ENCODE data around the gene CCDC182.

CCDC182 gene

GRCh38 chr17:57745242-57745641 is at the start of gene CCDC182:
CCDC182 (minus strand) TSS chr17:57745299; CDS start chr17:57745272, 27 bp downstream.
- Histone ChIP-seq H3K36me3 (ENCODE audit: low read depth) (no peaks in the 10 kb centered on the region), H3K9me3 (ENCODE audit: severe bottlenecking) (no peaks in the 10 kb centered on the region), H3K27me3 (ENCODE audit: insufficient read depth, poor library complexity, severe bottlenecking) (peaks cover 12% of the 10 kb centered on the region), H3K4me1 (ENCODE audit: insufficient read depth, poor library complexity, severe bottlenecking) (no peaks in the 10 kb centered on the region), H3K27ac (ENCODE audit: poor library complexity, severe bottlenecking) (no peak within 1 kb of the TSS), H3K4me3 (ENCODE audit: severe bottlenecking) (no peak within 1 kb of the TSS)
- no peak for ATAC-seq (ENCODE audit: low read depth)
- no peak for DNase-seq (ENCODE audit: low spot score)
- TF ChIP-seq CTCF (IDR thresholded peaks at IDR 0.05; ENCODE audit: poor library complexity, severe bottlenecking), result no peak

- TF ChIP-seq CTCF (IDR thresholded peaks at IDR 0.05; ENCODE audit: poor library complexity, severe bottlenecking), result no peak
- Histone ChIP-seq H3K36me3 (ENCODE audit: low read depth) (no peaks in the 10 kb centered on the region), H3K4me3 (ENCODE audit: severe bottlenecking) (no peak overlapping the region), H3K27me3 (ENCODE audit: insufficient read depth, poor library complexity, severe bottlenecking) (peaks cover 10% of the 10 kb centered on the region), H3K9me3 (ENCODE audit: severe bottlenecking) (peaks cover 5% of the 10 kb centered on the region), H3K27ac (ENCODE audit: poor library complexity, severe bottlenecking) (no peak overlapping the region), H3K4me1 (ENCODE audit: insufficient read depth, poor library complexity, severe bottlenecking) (no peaks in the 10 kb centered on the region)
- no peak for ATAC-seq (ENCODE audit: low read depth)
- DNase-seq (ENCODE audit: low spot score), result no peak
Measured at GRCh38 chr17:57794841-57795240, 49.7 kb upstream of the CCDC182 start.

DNA sequence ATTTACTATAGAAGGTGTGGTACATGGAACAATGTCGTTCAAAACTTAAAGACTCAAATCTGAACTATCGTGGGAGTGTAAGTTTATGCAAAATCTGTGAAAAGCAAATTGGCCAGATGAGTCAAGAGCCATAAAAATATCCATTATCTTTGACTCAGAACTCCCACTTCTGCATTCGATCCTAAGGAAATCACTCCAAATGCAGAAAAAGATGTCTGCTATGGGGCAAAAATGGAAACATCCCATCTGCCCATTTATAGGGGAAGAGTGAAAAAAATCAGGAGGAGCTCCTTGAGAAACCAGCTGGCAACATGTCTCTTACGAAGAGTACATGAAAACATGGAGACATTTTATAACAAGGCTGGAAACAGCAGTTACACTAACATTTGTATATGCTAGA is 43.6 kb upstream of the CCDC182 start:
- Histone ChIP-seq H3K9me3 (ENCODE audit: severe bottlenecking) (peaks cover 3% of the 10 kb centered on the region), H3K4me3 (ENCODE audit: severe bottlenecking) (no peak overlapping the region), H3K27me3 (ENCODE audit: insufficient read depth, poor library complexity, severe bottlenecking) (peaks cover 19% of the 10 kb centered on the region), H3K4me1 (ENCODE audit: insufficient read depth, poor library complexity, severe bottlenecking) (no peaks in the 10 kb centered on the region), H3K36me3 (ENCODE audit: low read depth) (no peaks in the 10 kb centered on the region), H3K27ac (ENCODE audit: poor library complexity, severe bottlenecking) (no peak overlapping the region)
- TF ChIP-seq CTCF (IDR thresholded peaks at IDR 0.05; ENCODE audit: poor library complexity, severe bottlenecking), result no peak
- no peak for DNase-seq (ENCODE audit: low spot score)
- ATAC-seq (ENCODE audit: low read depth), result no peak

GRCh38 chr17:57785022-57785421 is 39.9 kb upstream of the CCDC182 start:
- DNase-seq (ENCODE audit: low spot score), result no peak
- no peak for TF ChIP-seq CTCF (IDR thresholded peaks at IDR 0.05; ENCODE audit: poor library complexity, severe bottlenecking)
- Histone ChIP-seq H3K36me3 (ENCODE audit: low read depth) (no peaks in the 10 kb centered on the region), H3K27me3 (ENCODE audit: insufficient read depth, poor library complexity, severe bottlenecking) (peaks cover 9% of the 10 kb centered on the region), H3K9me3 (ENCODE audit: severe bottlenecking) (no peaks in the 10 kb centered on the region), H3K4me1 (ENCODE audit: insufficient read depth, poor library complexity, severe bottlenecking) (no peaks in the 10 kb centered on the region), H3K27ac (ENCODE audit: poor library complexity, severe bottlenecking) (no peak overlapping the region), H3K4me3 (ENCODE audit: severe bottlenecking) (no peak overlapping the region)
- ATAC-seq (ENCODE audit: low read depth), result no peak

DNA sequence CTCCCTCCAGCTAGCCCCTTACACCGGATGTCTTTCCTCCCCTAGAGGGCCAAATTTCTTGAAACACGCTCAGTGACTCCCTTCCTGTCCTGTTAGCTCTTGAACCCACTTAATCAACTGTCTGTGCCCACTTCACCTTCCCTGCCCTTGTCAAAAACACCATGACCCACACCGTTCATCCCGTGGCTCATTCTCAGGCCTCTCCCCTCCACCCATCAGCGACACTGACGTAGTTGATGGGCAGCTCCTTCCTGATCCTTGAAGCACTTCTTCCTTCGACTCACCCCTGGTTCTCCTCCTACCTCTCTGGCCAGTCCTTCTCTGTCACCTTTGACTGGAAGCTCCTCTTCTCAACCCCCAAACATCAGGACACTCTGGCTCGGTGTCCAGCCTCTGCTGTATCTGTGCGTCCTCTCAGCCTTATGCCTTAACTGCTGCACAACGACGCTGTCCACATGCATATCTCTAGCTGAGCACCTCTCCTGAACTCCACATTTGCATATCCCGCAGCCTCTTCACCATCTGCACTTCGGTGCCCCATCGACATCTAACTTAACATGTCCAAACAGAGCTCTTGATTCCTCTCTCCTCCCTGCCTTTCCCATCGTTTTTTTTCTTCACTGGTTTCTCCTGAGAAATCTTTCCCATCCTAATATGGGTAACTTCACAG is 39.3 kb upstream of the CCDC182 start:
- H3K9me3 ChIP-seq (ENCODE audit: severe bottlenecking), result no peaks in the 10 kb centered on the region
- H3K27ac ChIP-seq (ENCODE audit: poor library complexity, severe bottlenecking), result no peak overlapping the region
- no peaks in the 10 kb centered on the region for H3K4me1 ChIP-seq (ENCODE audit: insufficient read depth, poor library complexity, severe bottlenecking)
- H3K27me3 ChIP-seq (ENCODE audit: insufficient read depth, poor library complexity, severe bottlenecking), result peaks cover 9% of the 10 kb centered on the region
- H3K36me3 ChIP-seq (ENCODE audit: low read depth), result no peaks in the 10 kb centered on the region
- ATAC-seq (ENCODE audit: low read depth) (no peak), DNase-seq (ENCODE audit: low spot score) (no peak)
- no peak overlapping the region for H3K4me3 ChIP-seq (ENCODE audit: severe bottlenecking)
- TF ChIP-seq CTCF (IDR thresholded peaks at IDR 0.05; ENCODE audit: poor library complexity, severe bottlenecking), result no peak

Data from RWPE2 (cell line).